Spleen (tissue), 7 donors: ENCODE data around the gene NT5C3A.

Source experiments
- POLR2A ChIP-seq, 3 donors: fragments of 450-650 bp; IDR thresholded peaks; one replicate each; pipeline ENCODE4 v1.5.1; 2017; ENCODE audit warnings: antibody characterized with exemption in 3 of 3, mild to moderate bottlenecking in 1 of 3
- POLR2AphosphoS5 ChIP-seq, 3 donors: sonication (generic); formaldehyde crosslinking; IDR thresholded peaks; one replicate each; pipeline ENCODE4 v1.5.1; 2017; ENCODE audit warnings: antibody characterized with exemption in 3 of 3
- TF ChIP-seq, protein P1 (sequence below), 11 experiments: fragments of 200-600 bp in 7 of 11; fragments of 450-650 bp in 4 of 11; sonication (generic) in 4 of 11; IDR thresholded peaks in 8 of 11; conservative IDR thresholded peaks in 3 of 11; 1 replicate in 7 of 11; 2 replicates in 4 of 11; pipeline versions ENCODE4 v1.4.0 to v1.8.0; 2016 to 2021; ENCODE audit warnings: antibody characterized with exemption in 11 of 11, inconsistent platforms in 4 of 11, mild to moderate bottlenecking in 1 of 11
- donor health status: DM: no; HTN: no; CAD: no; lungs with moderate emphysema.
- donor health status: DM: no; HTN: no; CAD: no.
- donor health status: DM: no; HTN: no; CAD: no.

DNA sequence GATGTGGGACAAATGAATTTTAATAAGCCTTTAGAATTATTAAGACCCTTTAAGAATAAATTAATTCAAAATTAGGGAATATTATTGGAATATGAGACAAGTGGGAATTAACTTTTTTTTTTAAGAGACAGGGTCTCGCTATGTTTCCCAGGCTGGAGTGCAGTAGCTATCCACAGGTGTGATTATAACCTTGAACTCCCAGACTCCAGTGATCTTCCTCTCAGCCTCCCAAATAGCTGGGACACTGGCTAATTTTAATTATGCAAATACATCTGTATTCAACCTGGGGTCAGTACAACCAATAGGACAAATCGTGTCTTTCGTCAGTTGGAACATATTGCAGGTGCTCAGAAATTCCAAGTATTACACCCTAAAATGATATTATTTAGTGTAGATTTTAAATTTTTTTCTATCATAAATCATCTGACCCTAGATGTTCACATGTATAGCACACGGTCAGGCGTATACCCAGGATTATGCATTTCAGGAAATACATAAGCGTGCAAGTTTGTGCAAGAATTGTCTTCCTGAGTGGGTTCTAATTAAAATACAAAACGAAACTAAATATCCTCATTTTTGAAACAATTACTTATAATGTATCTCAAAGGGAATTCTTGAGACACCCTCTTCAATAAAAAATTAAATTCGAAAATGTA is 1.2 kb downstream of the NT5C3A start:
- TF ChIP-seq POLR2A (IDR thresholded peaks at IDR 0.05) = no peak
- TF ChIP-seq, protein P1, sequence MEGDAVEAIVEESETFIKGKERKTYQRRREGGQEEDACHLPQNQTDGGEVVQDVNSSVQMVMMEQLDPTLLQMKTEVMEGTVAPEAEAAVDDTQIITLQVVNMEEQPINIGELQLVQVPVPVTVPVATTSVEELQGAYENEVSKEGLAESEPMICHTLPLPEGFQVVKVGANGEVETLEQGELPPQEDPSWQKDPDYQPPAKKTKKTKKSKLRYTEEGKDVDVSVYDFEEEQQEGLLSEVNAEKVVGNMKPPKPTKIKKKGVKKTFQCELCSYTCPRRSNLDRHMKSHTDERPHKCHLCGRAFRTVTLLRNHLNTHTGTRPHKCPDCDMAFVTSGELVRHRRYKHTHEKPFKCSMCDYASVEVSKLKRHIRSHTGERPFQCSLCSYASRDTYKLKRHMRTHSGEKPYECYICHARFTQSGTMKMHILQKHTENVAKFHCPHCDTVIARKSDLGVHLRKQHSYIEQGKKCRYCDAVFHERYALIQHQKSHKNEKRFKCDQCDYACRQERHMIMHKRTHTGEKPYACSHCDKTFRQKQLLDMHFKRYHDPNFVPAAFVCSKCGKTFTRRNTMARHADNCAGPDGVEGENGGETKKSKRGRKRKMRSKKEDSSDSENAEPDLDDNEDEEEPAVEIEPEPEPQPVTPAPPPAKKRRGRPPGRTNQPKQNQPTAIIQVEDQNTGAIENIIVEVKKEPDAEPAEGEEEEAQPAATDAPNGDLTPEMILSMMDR (IDR thresholded peaks at IDR 0.05 in 8 of 11, conservative IDR thresholded peaks at IDR 0.05 in 3 of 11) = no peak
- TF ChIP-seq POLR2AphosphoS5 (IDR thresholded peaks at IDR 0.05) = no peak
